Kidney (tissue), 22 donors: ENCODE measurements around the gene FREM1. TPM values are rescaled to one million over a fixed set of nuclear protein-coding genes. Genes with fewer than 3 reads are reported as not detected.
A peak's percentile ranks its signal among the peaks of the same experiment; 100 is the strongest.

Source experiments
- DNase-seq, 5 donors: peaks; one replicate each; pipeline ENCODE4 v3.0.0-alpha.2; 2013 to 2020
- FAIRE-seq: peaks from 2 replicates; lab custom pipeline; 2012; peaks lifted over from hg19 to GRCh38; lab: Jason Lieb, UNC
- H3K27ac ChIP-seq, 2 donors: one replicate each; pipeline ENCODE4 v1.7.0; 2013; ENCODE audit warnings: low read depth in 2 of 2, low read length in 2 of 2, inconsistent platforms in 1 of 2
- H3K27me3 ChIP-seq: one replicate; pipeline ENCODE4 v1.7.1; 2013; ENCODE audit warnings: low read length, inconsistent platforms; ENCODE audit not compliant: control insufficient read depth, insufficient read depth
- H3K36me3 ChIP-seq, 3 donors: one replicate each; pipeline versions ENCODE4 v1.7.0 to v1.7.1; 2013; ENCODE audit warnings: low read length in 3 of 3, control low read depth in 1 of 3, inconsistent platforms in 1 of 3; ENCODE audit not compliant: insufficient read depth in 3 of 3, control insufficient read depth in 2 of 3
- H3K4me1 ChIP-seq, 3 donors: one replicate each; pipeline versions ENCODE4 v1.7.0 to v1.7.1; 2013; ENCODE audit warnings: low read length in 3 of 3, inconsistent platforms in 1 of 3, low read depth in 1 of 3; ENCODE audit not compliant: control insufficient read depth in 2 of 3, insufficient read depth in 2 of 3
- H3K4me3 ChIP-seq, 3 donors: one replicate each; pipeline versions ENCODE4 v1.7.0 to v1.8.1; 2013; ENCODE audit warnings: low read length in 3 of 3, control low read depth in 1 of 3, inconsistent platforms in 1 of 3
- H3K9ac ChIP-seq, 3 donors: one replicate each; pipeline versions ENCODE4 v1.7.0 to v1.7.1; 2013; ENCODE audit warnings: low read length in 3 of 3, control low read depth in 1 of 3, inconsistent platforms in 1 of 3
- H3K9me3 ChIP-seq, 3 donors: one replicate each; pipeline versions ENCODE4 v1.7.0 to v1.7.1; 2013; ENCODE audit warnings: low read length in 3 of 3, control low read depth in 1 of 3, inconsistent platforms in 1 of 3; ENCODE audit not compliant: control insufficient read depth in 2 of 3, insufficient read depth in 1 of 3
- intact Hi-C: fragments of 100-400 bp; cut with DNase I; formaldehyde crosslinking; loops from one replicate; pipeline ENCODE4 v1.11.1; 2022
- long read RNA-seq, 10 donors: library from polyadenylated mRNA in 1 of 10; unstranded in 1 of 10; transcript quantifications; one replicate each; pipeline ENCODE4 v2.0.0 and lab custom pipeline, GENCODE V29; 2021 to 2026
- polyA plus RNA-seq: library from polyadenylated mRNA; stranded (reverse); fragments of 350-450 nt; fragmentation: Illumina TruSeq; extraction: RNeasy Lipid Tissue Mini Kit (QIAGEN cat#74804); gene quantifications from one replicate; pipeline ENCODE4 v1.2.3, GENCODE V29; 2014; ENCODE audit warnings: low read depth, low replicate concordance; ENCODE audit not compliant: insufficient read depth
- total RNA-seq: library from RNA; stranded (reverse); fragmentation: NEBNext Ultra II Directional; extraction: Animal tissue kit (Norgen Biotek cat#: 25700); gene quantifications from one replicate; pipeline ENCODE4 v1.2.1, GENCODE V29; 2021
- TF ChIP-seq, protein P1 (sequence below): IDR thresholded peaks from 3 replicates; pipeline ENCODE4 v1.5.1; 2012; ENCODE audit warnings: mild to moderate bottlenecking, moderate library complexity, borderline replicate concordance; ENCODE audit not compliant: insufficient read depth; ENCODE audit errors: extremely low read depth
- donor health status: control.
- donor health status: control.
- donor health status: control.
- donor health status: control.
- donor health status: control.
- donor health status: DM: yes; HTN: yes; CAD: no.
- donor health status: Normal renal cell carcinoma (clear cell type).

Gene FREM1, protein sequence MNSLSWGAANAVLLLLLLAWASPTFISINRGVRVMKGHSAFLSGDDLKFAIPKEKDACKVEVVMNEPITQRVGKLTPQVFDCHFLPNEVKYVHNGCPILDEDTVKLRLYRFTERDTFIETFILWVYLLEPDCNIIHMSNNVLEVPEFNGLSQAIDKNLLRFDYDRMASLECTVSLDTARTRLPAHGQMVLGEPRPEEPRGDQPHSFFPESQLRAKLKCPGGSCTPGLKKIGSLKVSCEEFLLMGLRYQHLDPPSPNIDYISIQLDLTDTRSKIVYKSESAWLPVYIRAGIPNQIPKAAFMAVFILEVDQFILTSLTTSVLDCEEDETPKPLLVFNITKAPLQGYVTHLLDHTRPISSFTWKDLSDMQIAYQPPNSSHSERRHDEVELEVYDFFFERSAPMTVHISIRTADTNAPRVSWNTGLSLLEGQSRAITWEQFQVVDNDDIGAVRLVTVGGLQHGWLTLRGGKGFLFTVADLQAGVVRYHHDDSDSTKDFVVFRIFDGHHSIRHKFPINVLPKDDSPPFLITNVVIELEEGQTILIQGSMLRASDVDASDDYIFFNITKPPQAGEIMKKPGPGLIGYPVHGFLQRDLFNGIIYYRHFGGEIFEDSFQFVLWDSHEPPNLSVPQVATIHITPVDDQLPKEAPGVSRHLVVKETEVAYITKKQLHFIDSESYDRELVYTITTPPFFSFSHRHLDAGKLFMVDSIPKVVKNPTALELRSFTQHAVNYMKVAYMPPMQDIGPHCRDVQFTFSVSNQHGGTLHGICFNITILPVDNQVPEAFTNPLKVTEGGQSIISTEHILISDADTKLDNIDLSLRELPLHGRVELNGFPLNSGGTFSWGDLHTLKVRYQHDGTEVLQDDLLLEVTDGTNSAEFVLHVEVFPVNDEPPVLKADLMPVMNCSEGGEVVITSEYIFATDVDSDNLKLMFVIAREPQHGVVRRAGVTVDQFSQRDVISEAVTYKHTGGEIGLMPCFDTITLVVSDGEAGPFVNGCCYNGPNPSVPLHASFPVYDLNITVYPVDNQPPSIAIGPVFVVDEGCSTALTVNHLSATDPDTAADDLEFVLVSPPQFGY (N-terminal part only)
- 8.3 TPM for total RNA-seq
- 17.0 TPM for polyA plus RNA-seq
- long read RNA-seq, donor 1, partial matches to known transcripts, result 5 of 6 reads
- long read RNA-seq, donor 1, other reads (novel, unspliced or antisense), result 0 of 6 reads
- long read RNA-seq, donor 2, full-length matches to known transcripts, result 2 of 13 reads
- long read RNA-seq, donor 2, partial matches to known transcripts, result 11 of 13 reads
- long read RNA-seq, donor 2, other reads (novel, unspliced or antisense), result 0 of 13 reads
- long read RNA-seq, donor 3, full-length matches to known transcripts, result 3 of 20 reads
- long read RNA-seq, donor 3, partial matches to known transcripts, result 17 of 20 reads
- long read RNA-seq, donor 3, other reads (novel, unspliced or antisense), result 0 of 20 reads
- long read RNA-seq, donor 4, partial matches to known transcripts, result 14 of 15 reads
- long read RNA-seq, donor 4, other reads (novel, unspliced or antisense), result 0 of 15 reads
- long read RNA-seq, donor 5, result 0 reads
- long read RNA-seq, donor 6, result 0 reads
- long read RNA-seq, donor 7, partial matches to known transcripts, result 3 of 7 reads
- long read RNA-seq, donor 7, other reads (novel, unspliced or antisense), result 4 of 7 reads
- long read RNA-seq, donor 8, partial matches to known transcripts, result 23 of 23 reads
- long read RNA-seq, donor 8, other reads (novel, unspliced or antisense), result 0 of 23 reads
- long read RNA-seq, donor 9, partial matches to known transcripts, result 5 of 5 reads
- long read RNA-seq, donor 9, other reads (novel, unspliced or antisense), result 0 of 5 reads
- long read RNA-seq, donor 10, full-length matches to known transcripts, result 1 of 20 reads
- long read RNA-seq, donor 10, partial matches to known transcripts, result 19 of 20 reads
- long read RNA-seq, donor 10, other reads (novel, unspliced or antisense), result 0 of 20 reads

DNA sequence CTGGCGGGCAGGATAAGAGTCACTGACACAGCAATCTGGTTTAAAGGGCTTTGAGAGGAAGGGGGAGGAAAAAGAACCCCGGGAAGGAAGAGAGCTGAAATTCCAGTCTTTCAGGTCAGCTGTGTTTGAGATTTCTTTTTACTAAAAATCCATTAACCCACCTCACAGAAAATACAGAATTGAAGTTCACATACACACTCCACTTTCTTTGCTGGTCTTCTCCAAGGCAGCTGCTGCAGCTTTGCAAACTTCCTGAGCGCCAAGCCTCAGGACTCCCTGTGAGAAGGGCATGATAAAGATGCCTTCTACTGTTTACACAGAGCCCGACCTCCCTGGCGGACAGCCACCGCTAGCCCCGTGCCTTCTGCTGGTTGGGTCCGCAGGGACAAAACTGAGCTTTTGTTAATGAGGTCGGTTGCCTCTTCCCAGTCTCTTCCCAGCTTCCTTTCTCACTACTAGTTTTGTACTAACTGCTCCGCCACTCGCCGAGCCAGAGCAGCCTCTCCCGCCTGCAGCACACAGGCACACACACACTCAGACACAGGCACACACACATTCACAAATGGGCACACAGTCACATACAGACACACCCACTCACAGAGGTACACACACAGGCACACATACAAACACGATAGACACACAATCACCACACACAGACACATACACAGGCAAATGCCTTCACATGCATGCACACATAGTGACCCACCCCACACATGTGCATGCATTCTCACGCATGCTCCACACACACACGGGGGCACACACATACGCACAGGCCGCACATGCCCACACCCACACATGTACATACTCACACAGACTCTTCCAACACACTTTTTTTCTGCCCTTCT, at the start of gene FREM1:
TSS of gene FREM1 (minus strand) at position 468 of the 845 bp plus-strand sequence. CDS start 41,451 bp downstream, outside the sequence.
- Histone ChIP-seq H3K4me3 (peak within 1 kb of the TSS; percentile 51 to 99 (median 62)), H3K9ac (peak within 1 kb of the TSS; percentile 49 to 100 (median 57)), H3K27ac (peak within 1 kb of the TSS; percentile 60 to 65), H3K4me1 (peaks cover 8 to 25% (median 16%) of the 10 kb centered on the region in 3 donors), H3K27me3 (no peaks in the 10 kb centered on the region), H3K9me3 (no peaks in the 10 kb centered on the region), H3K36me3 (no peaks in the 10 kb centered on the region)
- intact Hi-C loops, result no loop called here
- FAIRE-seq (no peak), DNase-seq (peak; percentile 64 to 82 (median 80))
- TF ChIP-seq, protein P1, sequence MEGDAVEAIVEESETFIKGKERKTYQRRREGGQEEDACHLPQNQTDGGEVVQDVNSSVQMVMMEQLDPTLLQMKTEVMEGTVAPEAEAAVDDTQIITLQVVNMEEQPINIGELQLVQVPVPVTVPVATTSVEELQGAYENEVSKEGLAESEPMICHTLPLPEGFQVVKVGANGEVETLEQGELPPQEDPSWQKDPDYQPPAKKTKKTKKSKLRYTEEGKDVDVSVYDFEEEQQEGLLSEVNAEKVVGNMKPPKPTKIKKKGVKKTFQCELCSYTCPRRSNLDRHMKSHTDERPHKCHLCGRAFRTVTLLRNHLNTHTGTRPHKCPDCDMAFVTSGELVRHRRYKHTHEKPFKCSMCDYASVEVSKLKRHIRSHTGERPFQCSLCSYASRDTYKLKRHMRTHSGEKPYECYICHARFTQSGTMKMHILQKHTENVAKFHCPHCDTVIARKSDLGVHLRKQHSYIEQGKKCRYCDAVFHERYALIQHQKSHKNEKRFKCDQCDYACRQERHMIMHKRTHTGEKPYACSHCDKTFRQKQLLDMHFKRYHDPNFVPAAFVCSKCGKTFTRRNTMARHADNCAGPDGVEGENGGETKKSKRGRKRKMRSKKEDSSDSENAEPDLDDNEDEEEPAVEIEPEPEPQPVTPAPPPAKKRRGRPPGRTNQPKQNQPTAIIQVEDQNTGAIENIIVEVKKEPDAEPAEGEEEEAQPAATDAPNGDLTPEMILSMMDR, result no peak

DNA sequence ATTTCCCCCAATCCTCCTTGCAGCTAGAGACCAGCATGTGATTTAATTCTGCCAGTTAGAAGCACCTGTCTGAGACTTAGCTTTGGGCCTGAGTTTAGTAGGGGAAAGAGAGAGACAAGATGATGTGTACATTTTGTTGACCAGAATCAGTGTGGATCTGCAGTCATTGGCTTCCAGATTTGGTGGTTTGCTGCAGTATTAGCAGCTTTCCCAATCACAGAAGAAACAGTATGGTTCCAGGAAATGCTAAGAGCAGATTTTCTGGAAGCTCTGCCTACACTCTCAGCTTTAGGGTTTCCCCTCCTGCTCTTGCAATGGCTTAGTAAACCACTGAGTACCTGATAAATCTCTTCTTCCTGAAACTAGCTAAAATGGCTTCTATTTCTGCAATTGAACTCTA, 48.8 kb upstream of the FREM1 start:
- TF ChIP-seq, protein P1, result no peak
- Histone ChIP-seq H3K27ac (no peak overlapping the region), H3K9ac (no peak overlapping the region), H3K4me1 (no peaks in the 10 kb centered on the region), H3K36me3 (no peaks in the 10 kb centered on the region), H3K27me3 (no peaks in the 10 kb centered on the region), H3K9me3 (no peaks in the 10 kb centered on the region), H3K4me3 (no peak overlapping the region)
- intact Hi-C loops, result no loop called here
- no peak for FAIRE-seq
- DNase-seq, result no peak
